Body of pancreas (tissue), 4 donors: ENCODE results near the gene DDX5.

ENCODE experiments used
- CTCF ChIP-seq, 7 experiments: fragments of 450-650 bp in 4 of 7; fragments of 200-600 bp in 3 of 7; sonication (generic) in 3 of 7; IDR thresholded peaks; one replicate each; pipeline ENCODE4 v1.5.1; 2016 to 2019; ENCODE audit warnings: antibody characterized with exemption in 7 of 7
- POLR2A ChIP-seq, 3 donors: fragments of 450-650 bp; IDR thresholded peaks; one replicate each; pipeline ENCODE4 v1.6.1; 2016; ENCODE audit warnings: antibody characterized with exemption in 3 of 3, mild to moderate bottlenecking in 2 of 3

GRCh38 chr17:64472564-64472963 is 33.5 kb downstream of the DDX5 start:
- TF ChIP-seq POLR2A (IDR thresholded peaks at IDR 0.05), result no peak
- TF ChIP-seq CTCF (IDR thresholded peaks at IDR 0.05), result no peak
